Right lung (tissue), 5 donors: Measurements from ENCODE around the gene GUCA2A. TPM values are rescaled to one million over a fixed set of nuclear protein-coding genes. Genes with fewer than 3 reads are reported as not detected.

ENCODE experiments used
- DNase-seq, 2 donors: peaks; one replicate each; pipeline ENCODE4 v3.0.0-alpha.2; 2013
- polyA plus RNA-seq, 5 donors: library from polyadenylated mRNA; unstranded; fragments of 120-200 nt; gene quantifications; one replicate each; pipeline versions ENCODE4 v1.2.1 to v1.2.3, GENCODE V29; 2013; ENCODE audit warnings: inconsistent platforms in 1 of 5, low replicate concordance in 1 of 5; ENCODE audit not compliant: insufficient read length in 5 of 5, insufficient read depth in 1 of 5

The GUCA2A gene
- polyA plus RNA-seq, 5 donors, result 0.28 to 1.5 (median 0.74) TPM; not detected in 1

- no peak for DNase-seq
Observed at GRCh38 chr1:42155362-42155761, 9.2 kb downstream of the GUCA2A start.

GRCh38 chr1:42154685-42155084 lies 9.9 kb downstream of the GUCA2A start:
- DNase-seq, result no peak

GRCh38 chr1:42153624-42154023 lies 10.9 kb downstream of the GUCA2A start:
- no peak for DNase-seq

GRCh38 chr1:42152907-42153600 lies 11.5 kb downstream of the GUCA2A start, which contains the start of gene GUCA2B:
GUCA2B (plus strand) TSS chr1:42153410; CDS start chr1:42153451, 41 bp downstream.
- no peak for DNase-seq

- DNase-seq, result no peak
Observed at GRCh38 chr1:42152119-42152518, 12.4 kb downstream of the GUCA2A start.

GRCh38 chr1:42150651-42151050 lies 13.9 kb downstream of the GUCA2A start:
- no peak for DNase-seq

- DNase-seq, result no peak
Observed at GRCh38 chr1:42148166-42148565, 16.4 kb downstream of the GUCA2A start.

- peak; percentile 65 to 66 for DNase-seq
Observed at GRCh38 chr1:42146626-42147320, 17.8 kb downstream of the GUCA2A start.

- DNase-seq, result no peak
Observed at GRCh38 chr1:42145764-42146625, 18.6 kb downstream of the GUCA2A start.

- DNase-seq, result no peak
Observed at GRCh38 chr1:42145389-42145716, 19.2 kb downstream of the GUCA2A start.

- no peak for DNase-seq
Observed at GRCh38 chr1:42144711-42145388, 19.7 kb downstream of the GUCA2A start.

- no peak for DNase-seq
Observed at GRCh38 chr1:42143896-42144710, 20.4 kb downstream of the GUCA2A start.

GRCh38 chr1:42142894-42143675 lies 21.5 kb downstream of the GUCA2A start:
- no peak for DNase-seq

- DNase-seq, result no peak
Observed at GRCh38 chr1:42141978-42142377, 22.6 kb downstream of the GUCA2A start.

- no peak for DNase-seq
Observed at GRCh38 chr1:42140191-42140590, 24.4 kb downstream of the GUCA2A start.

GRCh38 chr1:42139444-42139843 lies 25.1 kb downstream of the GUCA2A start:
- DNase-seq, result no peak

- no peak for DNase-seq
Observed at GRCh38 chr1:42138586-42138985, 26.0 kb downstream of the GUCA2A start.

GRCh38 chr1:42137766-42138165 lies 26.8 kb downstream of the GUCA2A start:
- no peak for DNase-seq

- no peak for DNase-seq
Observed at GRCh38 chr1:42136466-42136865, 28.1 kb downstream of the GUCA2A start.

GRCh38 chr1:42135426-42135825 lies 29.1 kb downstream of the GUCA2A start:
- DNase-seq, result peak; percentile 31 to 32
